ENCODE data around the gene TMEM259. TPM values are rescaled to one million over a fixed set of nuclear protein-coding genes. Genes with fewer than 3 reads are reported as not detected.

The TMEM259 gene
- total RNA-seq, 1 donor from 2014 or later, result 106 TPM

Other genes starting within 250 kb of the TMEM259 start
- gene PTBP1, start 223.7 kb downstream of the TMEM259 start, total RNA-seq, result 67.6 TPM
- gene PLPPR3, start 199.2 kb downstream of the TMEM259 start, total RNA-seq, result not detected
- not detected for gene AZU1, start 193.3 kb downstream of the TMEM259 start, total RNA-seq
- not detected for gene PRTN3, start 180.1 kb downstream of the TMEM259 start, total RNA-seq
- 1.6 TPM for gene ELANE, start 168.8 kb downstream of the TMEM259 start, total RNA-seq
- gene CFD, start 161.5 kb downstream of the TMEM259 start, total RNA-seq, result 655 TPM
- 23.5 TPM for gene MED16, start 127.9 kb downstream of the TMEM259 start, total RNA-seq
- not detected for gene RNU6-9, start 127.6 kb downstream of the TMEM259 start, total RNA-seq
- gene R3HDM4, start 107.9 kb downstream of the TMEM259 start, total RNA-seq, result 21.9 TPM
- gene KISS1R, start 103.8 kb downstream of the TMEM259 start, total RNA-seq, result not detected
- 6.7 TPM for gene ARID3A, start 95.1 kb downstream of the TMEM259 start, total RNA-seq
- 20.7 TPM for gene WDR18, start 36.8 kb downstream of the TMEM259 start, total RNA-seq
- gene GRIN3B, start 20.7 kb downstream of the TMEM259 start, total RNA-seq, result 0.35 TPM
- not detected for gene RNU6-2, start 399 bp upstream of the TMEM259 start, total RNA-seq
- gene CNN2, start 5.5 kb upstream of the TMEM259 start, total RNA-seq, result 69.3 TPM
- 7.7 TPM for gene ABCA7, start 19.0 kb upstream of the TMEM259 start, total RNA-seq
- gene ARHGAP45, start 46.0 kb upstream of the TMEM259 start, total RNA-seq, result 6.6 TPM
- 142 TPM for gene POLR2E, start 74.3 kb upstream of the TMEM259 start, total RNA-seq
- gene GPX4, start 82.9 kb upstream of the TMEM259 start, total RNA-seq, result 361 TPM
- 14.7 TPM for gene SBNO2, start 153.1 kb upstream of the TMEM259 start, total RNA-seq
- 49.9 TPM for gene STK11, start 184.7 kb upstream of the TMEM259 start, total RNA-seq
- gene CBARP, start 216.9 kb upstream of the TMEM259 start, total RNA-seq, result 1.2 TPM
- gene ATP5F1D, start 220.6 kb upstream of the TMEM259 start, total RNA-seq, result 656 TPM
- gene MIDN, start 227.5 kb upstream of the TMEM259 start, total RNA-seq, result 62.8 TPM
- 219 TPM for gene CIRBP, start 248.2 kb upstream of the TMEM259 start, total RNA-seq